ENCODE measurements around the gene FNDC8.

DNA sequence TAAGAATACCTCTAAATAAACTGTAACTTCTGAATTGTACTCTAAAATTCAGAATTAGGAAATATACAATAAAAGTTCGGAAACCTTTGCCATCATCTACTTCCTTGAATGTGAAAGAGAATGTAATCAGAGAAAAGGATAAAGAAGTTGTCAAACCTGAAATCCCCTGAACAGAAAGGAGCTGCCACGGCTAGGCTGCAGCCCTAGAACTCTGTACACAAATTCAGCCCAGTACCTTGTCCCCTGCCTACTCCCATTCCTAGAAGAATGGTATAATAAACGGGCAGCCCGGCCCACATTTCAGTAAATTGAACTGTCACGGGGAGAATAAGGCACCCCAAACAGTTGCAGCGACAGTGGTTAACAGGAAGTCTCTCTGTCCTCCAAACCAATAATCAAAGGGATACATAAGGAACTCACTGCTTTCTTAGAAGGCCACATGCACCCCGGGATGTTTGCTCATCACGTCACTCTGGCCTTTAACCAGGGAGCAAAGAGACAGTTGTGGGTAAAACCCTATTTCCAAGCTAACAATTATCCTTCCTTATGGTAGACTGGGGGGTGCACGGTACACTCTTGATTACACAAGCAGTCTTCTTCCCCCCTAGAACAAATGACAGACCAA lies 33.6 kb upstream of the FNDC8 start:
- no peak for TF ChIP-seq POLR2A (IDR thresholded peaks at IDR 0.05; ENCODE audit: low read depth)
- TF ChIP-seq, protein P1, sequence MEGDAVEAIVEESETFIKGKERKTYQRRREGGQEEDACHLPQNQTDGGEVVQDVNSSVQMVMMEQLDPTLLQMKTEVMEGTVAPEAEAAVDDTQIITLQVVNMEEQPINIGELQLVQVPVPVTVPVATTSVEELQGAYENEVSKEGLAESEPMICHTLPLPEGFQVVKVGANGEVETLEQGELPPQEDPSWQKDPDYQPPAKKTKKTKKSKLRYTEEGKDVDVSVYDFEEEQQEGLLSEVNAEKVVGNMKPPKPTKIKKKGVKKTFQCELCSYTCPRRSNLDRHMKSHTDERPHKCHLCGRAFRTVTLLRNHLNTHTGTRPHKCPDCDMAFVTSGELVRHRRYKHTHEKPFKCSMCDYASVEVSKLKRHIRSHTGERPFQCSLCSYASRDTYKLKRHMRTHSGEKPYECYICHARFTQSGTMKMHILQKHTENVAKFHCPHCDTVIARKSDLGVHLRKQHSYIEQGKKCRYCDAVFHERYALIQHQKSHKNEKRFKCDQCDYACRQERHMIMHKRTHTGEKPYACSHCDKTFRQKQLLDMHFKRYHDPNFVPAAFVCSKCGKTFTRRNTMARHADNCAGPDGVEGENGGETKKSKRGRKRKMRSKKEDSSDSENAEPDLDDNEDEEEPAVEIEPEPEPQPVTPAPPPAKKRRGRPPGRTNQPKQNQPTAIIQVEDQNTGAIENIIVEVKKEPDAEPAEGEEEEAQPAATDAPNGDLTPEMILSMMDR (IDR thresholded peaks at IDR 0.05) = no peak
- TF ChIP-seq POLR2AphosphoS5 (IDR thresholded peaks at IDR 0.05) = no peak
